GM12872 (cell line): ENCODE data around the gene CTPS2.

ENCODE experiments used
- CTCF ChIP-seq: IDR thresholded peaks from 3 replicates; pipeline ENCODE4 v1.5.1; 2011; ENCODE audit warnings: low read depth, mild to moderate bottlenecking, low read length, moderate library complexity; ENCODE audit not compliant: insufficient read depth

Gene CTPS2

GRCh38 chrX:16646366-16647138 lies 65.9 kb downstream of the CTPS2 start:
- no peak for TF ChIP-seq CTCF

GRCh38 chrX:16643176-16643575 lies 69.3 kb downstream of the CTPS2 start:
- TF ChIP-seq CTCF: no peak

- TF ChIP-seq CTCF: no peak
These were observed 71.6 kb downstream of the CTPS2 start for GRCh38 chrX:16640823-16641222.

- no peak for TF ChIP-seq CTCF
These were observed 72.5 kb downstream of the CTPS2 start for GRCh38 chrX:16639966-16640365.

- no peak for TF ChIP-seq CTCF
These were observed 73.9 kb downstream of the CTPS2 start for GRCh38 chrX:16638533-16638932.

- no peak for TF ChIP-seq CTCF
These were observed 76.9 kb downstream of the CTPS2 start for GRCh38 chrX:16635596-16635995.

- no peak for TF ChIP-seq CTCF
These were observed 77.4 kb downstream of the CTPS2 start for GRCh38 chrX:16635040-16635439.

GRCh38 chrX:16633754-16634153 lies 78.7 kb downstream of the CTPS2 start:
- no peak for TF ChIP-seq CTCF
